ENCODE measurements around the gene MRPL50. TPM values are rescaled to one million over a fixed set of nuclear protein-coding genes. Genes with fewer than 3 reads are reported as not detected.

Gene MRPL50
- total and polyA plus RNA-seq, 2 experiments from 2014 or later: 25.5 to 59.0 TPM

- TF ChIP-seq ETS1 (IDR thresholded peaks at IDR 0.05): no peak
- no peak for TF ChIP-seq EZH2 (IDR thresholded peaks at IDR 0.05; ENCODE audit: low read depth, unreplicated experiment)
- no peak for TF ChIP-seq JUNB (IDR thresholded peaks at IDR 0.05; ENCODE audit: unreplicated experiment)
Measured at GRCh38 chr9:101369286-101369685, 29.1 kb downstream of the MRPL50 start (continued).

GRCh38 chr9:101367323-101367722, 31.1 kb downstream of the MRPL50 start:
- no peak for DNase-seq (ENCODE audit: low spot score)
- no peak overlapping the region for H3K4me2 ChIP-seq
- H3K79me2 ChIP-seq (replicated peaks; ENCODE audit: insufficient read depth): no peaks in the 10 kb centered on the region
- H3K9me2 ChIP-seq (ENCODE audit: insufficient read depth): no peaks in the 10 kb centered on the region
- H3K27ac ChIP-seq (ENCODE audit: low read depth): no peak overlapping the region
- no peaks in the 10 kb centered on the region for H4K20me1 ChIP-seq (replicated peaks; ENCODE audit: insufficient read depth)
- no peak overlapping the region for H3K4me3 ChIP-seq
- H3K9me3 Mint-ChIP-seq: no peaks in the 10 kb centered on the region
- no peak for ATAC-seq
- no peaks in the 10 kb centered on the region for H3K36me3 Mint-ChIP-seq (ENCODE audit: low read depth)
- TF ChIP-seq NANOG (IDR thresholded peaks at IDR 0.05; ENCODE audit: borderline replicate concordance) (no peak), ETS1 (IDR thresholded peaks at IDR 0.05) (no peak)
- H3K4me3 Mint-ChIP-seq: no peak overlapping the region
- peaks cover 5% of the 10 kb centered on the region; the same call in 1 of the 3 replicates for H3K4me1 Mint-ChIP-seq
- H3K27ac Mint-ChIP-seq: no peak overlapping the region
- H3K27me3 Mint-ChIP-seq (ENCODE audit: insufficient read depth, low read depth, poor library complexity): no peaks in the 10 kb centered on the region
- H3K27me3 ChIP-seq (ENCODE audit: insufficient read depth): no peaks in the 10 kb centered on the region
- H3K36me3 ChIP-seq (ENCODE audit: insufficient read depth): no peaks in the 10 kb centered on the region
- H3K4me1 ChIP-seq (ENCODE audit: insufficient read depth): no peaks in the 10 kb centered on the region
- H2AFZ ChIP-seq: no peak overlapping the region
- no peaks in the 10 kb centered on the region for H3F3A ChIP-seq (replicated peaks; ENCODE audit: low read depth)

GRCh38 chr9:101366038-101366756, 32.2 kb downstream of the MRPL50 start:
- no peak overlapping the region for H3K4me2 ChIP-seq
- no peaks in the 10 kb centered on the region for H3K36me3 ChIP-seq (ENCODE audit: insufficient read depth)
- ATAC-seq (no peak), DNase-seq (ENCODE audit: low spot score) (no peak)
- no peaks in the 10 kb centered on the region for H3K9me2 ChIP-seq (ENCODE audit: insufficient read depth)
- no peaks in the 10 kb centered on the region for H3K27me3 ChIP-seq (ENCODE audit: insufficient read depth)
- Mint-ChIP-seq H3K4me3 (no peak overlapping the region), H3K27ac (no peak overlapping the region), H3K4me1 (peaks cover 5% of the 10 kb centered on the region; the same call in 1 of the 3 replicates), H3K36me3 (ENCODE audit: low read depth) (no peaks in the 10 kb centered on the region), H3K9me3 (no peaks in the 10 kb centered on the region), H3K27me3 (ENCODE audit: insufficient read depth, low read depth, poor library complexity) (no peaks in the 10 kb centered on the region)
- H3K79me2 ChIP-seq (replicated peaks; ENCODE audit: insufficient read depth): no peaks in the 10 kb centered on the region
- no peak overlapping the region for H3K4me3 ChIP-seq
- no peak overlapping the region for H3K27ac ChIP-seq (ENCODE audit: low read depth)
- H2AFZ ChIP-seq: no peak overlapping the region
- H4K20me1 ChIP-seq (replicated peaks; ENCODE audit: insufficient read depth): no peaks in the 10 kb centered on the region
- H3K4me1 ChIP-seq (ENCODE audit: insufficient read depth): no peaks in the 10 kb centered on the region
- no peaks in the 10 kb centered on the region for H3F3A ChIP-seq (replicated peaks; ENCODE audit: low read depth)
- no peak for TF ChIP-seq EZH2 (IDR thresholded peaks at IDR 0.05; ENCODE audit: low read depth, unreplicated experiment)
- no peak for TF ChIP-seq ZNF462 (CRISPR knock-in tag; IDR thresholded peaks at IDR 0.05)
- TF ChIP-seq CTCF (conservative IDR thresholded peaks at IDR 0.05; ENCODE audit: low read depth in 2 of 2): no peak
- TF ChIP-seq ZNF331 (CRISPR knock-in tag; IDR thresholded peaks at IDR 0.05; ENCODE audit: low read depth): no peak
- TF ChIP-seq POLR2AphosphoS5 (IDR thresholded peaks at IDR 0.05; ENCODE audit: low read depth): no peak
- no peak for TF ChIP-seq STAT1 (IDR thresholded peaks at IDR 0.05; ENCODE audit: unreplicated experiment)

Data from GM23338 (cell line).